Ascending aorta (tissue), 2 donors: Measurements from ENCODE around the gene PHLDB3. TPM values are rescaled to one million over a fixed set of nuclear protein-coding genes. Genes with fewer than 3 reads are reported as not detected.
A peak's percentile ranks its signal among the peaks of the same experiment; 100 is the strongest.

Experiments
- DNase-seq, 2 donors: peaks; one replicate each; pipeline ENCODE4 v3.0.0-alpha.2; 2019; ENCODE audit warnings: low spot score in 2 of 2
- H3K27ac ChIP-seq, 2 donors: fragments of 200-600 bp; sonication (generic); one replicate each; pipeline ENCODE4 v1.5.1; 2016 to 2017; ENCODE audit warnings: mild to moderate bottlenecking in 1 of 2
- H3K27me3 ChIP-seq: fragments of 200-600 bp; sonication (generic); one replicate; pipeline ENCODE4 v1.5.1; 2017
- H3K36me3 ChIP-seq, 2 donors: fragments of 200-600 bp; sonication (generic); one replicate each; pipeline ENCODE4 v1.5.1; 2016
- H3K4me1 ChIP-seq, 2 donors: fragments of 200-600 bp; sonication (generic); one replicate each; pipeline ENCODE4 v1.5.1; 2016 to 2017; ENCODE audit warnings: mild to moderate bottlenecking in 1 of 2
- H3K4me3 ChIP-seq, 2 donors: fragments of 200-600 bp; sonication (generic); one replicate each; pipeline ENCODE4 v1.5.1; 2016 to 2017; ENCODE audit warnings: mild to moderate bottlenecking in 1 of 2
- H3K9me3 ChIP-seq, 2 donors: fragments of 200-600 bp; sonication (generic); one replicate each; pipeline ENCODE4 v1.5.1; 2016
- CTCF ChIP-seq, 3 experiments: fragments of 200-600 bp in 2 of 3; fragments of 450-650 bp in 1 of 3; sonication (generic) in 2 of 3; IDR thresholded peaks; one replicate each; pipeline ENCODE4 v1.5.1; 2016 to 2019; ENCODE audit warnings: antibody characterized with exemption in 3 of 3, mild to moderate bottlenecking in 1 of 3, moderate library complexity in 1 of 3
- intact Hi-C: fragments of 100-400 bp; cut with DNase I; formaldehyde crosslinking; loops from one replicate; pipeline ENCODE4 v1.15.1; 2023
- total RNA-seq: library from RNA; depleted of rRNA; stranded (reverse); fragments of >200 nt; gene quantifications from one replicate; pipeline ENCODE4 v1.1.0, GENCODE V29; 2016

PHLDB3 gene
- total RNA-seq, 1 donor from 2014 or later = 1.8 TPM

- TF ChIP-seq CTCF (IDR thresholded peaks at IDR 0.05) = no peak
Observed at GRCh38 chr19:43454031-43454430, 50.5 kb downstream of the PHLDB3 start.

GRCh38 chr19:43452582-43452981, 52.0 kb downstream of the PHLDB3 start:
- no peaks in the 10 kb centered on the region for H3K36me3 ChIP-seq
- DNase-seq = no peak
- no peaks in the 10 kb centered on the region for H3K4me1 ChIP-seq
- no peak overlapping the region for H3K4me3 ChIP-seq
- no peaks in the 10 kb centered on the region for H3K27me3 ChIP-seq
- no peak for TF ChIP-seq CTCF (IDR thresholded peaks at IDR 0.05)
- intact Hi-C loops = no loop called here
- H3K27ac ChIP-seq = no peak overlapping the region
- H3K9me3 ChIP-seq = no peaks in the 10 kb centered on the region

More at GRCh38 chr19:43454031-43454430, 50.5 kb downstream of the PHLDB3 start:
- intact Hi-C loops = no loop called here
- Histone ChIP-seq H3K36me3 (no peaks in the 10 kb centered on the region), H3K27me3 (no peaks in the 10 kb centered on the region), H3K4me3 (no peak overlapping the region), H3K4me1 (no peaks in the 10 kb centered on the region), H3K27ac (no peak overlapping the region), H3K9me3 (no peaks in the 10 kb centered on the region)
- no peak for DNase-seq

- no peaks in the 10 kb centered on the region for H3K27me3 ChIP-seq
Observed at GRCh38 chr19:43450545-43450997, 54.0 kb downstream of the PHLDB3 start.

GRCh38 chr19:43447655-43448054, 56.9 kb downstream of the PHLDB3 start:
- intact Hi-C loops = loop anchor here (1.0 to 10.0 kb wide), 3 partner anchors 57 to 207 kb away; partner anchors contain the start of gene PHLDB3
- DNase-seq = no peak
- H3K27ac ChIP-seq = no peak overlapping the region
- no peaks in the 10 kb centered on the region for H3K4me1 ChIP-seq
- TF ChIP-seq CTCF (IDR thresholded peaks at IDR 0.05) = no peak
- no peak overlapping the region for H3K4me3 ChIP-seq
- no peaks in the 10 kb centered on the region for H3K27me3 ChIP-seq
- H3K9me3 ChIP-seq = no peaks in the 10 kb centered on the region
- no peaks in the 10 kb centered on the region for H3K36me3 ChIP-seq

More at GRCh38 chr19:43450545-43450997, 54.0 kb downstream of the PHLDB3 start:
- Histone ChIP-seq H3K36me3 (no peaks in the 10 kb centered on the region), H3K4me3 (no peak overlapping the region), H3K4me1 (no peaks in the 10 kb centered on the region), H3K9me3 (no peaks in the 10 kb centered on the region), H3K27ac (no peak overlapping the region)
- no peak for TF ChIP-seq CTCF (IDR thresholded peaks at IDR 0.05)
- intact Hi-C loops = no loop called here
- DNase-seq = no peak

GRCh38 chr19:43446746-43447489, 57.6 kb downstream of the PHLDB3 start:
- intact Hi-C loops = loop anchor here (1.0 to 10.0 kb wide), 3 partner anchors 57 to 208 kb away; partner anchors contain the start of gene PHLDB3
- Histone ChIP-seq H3K4me3 (no peak overlapping the region), H3K27ac (no peak overlapping the region), H3K36me3 (no peaks in the 10 kb centered on the region), H3K9me3 (no peaks in the 10 kb centered on the region), H3K4me1 (no peaks in the 10 kb centered on the region), H3K27me3 (no peaks in the 10 kb centered on the region)
- peak; percentile 18 to 76 for DNase-seq
- peak; percentile 91 to 95 (median 93) for TF ChIP-seq CTCF (IDR thresholded peaks at IDR 0.05)
